HG03342 (cell line): Measurements from ENCODE around the gene RRM2.
A peak's percentile ranks its signal among the peaks of the same experiment; 100 is the strongest.

Experiments
- ATAC-seq: cut with Tn5 transposase; IDR thresholded peaks from one replicate; pipeline ENCODE4 v1.9.1; 2021; ENCODE audit warnings: mild to moderate bottlenecking, moderate library complexity; ENCODE audit not compliant: unreplicated experiment

Gene RRM2

DNA sequence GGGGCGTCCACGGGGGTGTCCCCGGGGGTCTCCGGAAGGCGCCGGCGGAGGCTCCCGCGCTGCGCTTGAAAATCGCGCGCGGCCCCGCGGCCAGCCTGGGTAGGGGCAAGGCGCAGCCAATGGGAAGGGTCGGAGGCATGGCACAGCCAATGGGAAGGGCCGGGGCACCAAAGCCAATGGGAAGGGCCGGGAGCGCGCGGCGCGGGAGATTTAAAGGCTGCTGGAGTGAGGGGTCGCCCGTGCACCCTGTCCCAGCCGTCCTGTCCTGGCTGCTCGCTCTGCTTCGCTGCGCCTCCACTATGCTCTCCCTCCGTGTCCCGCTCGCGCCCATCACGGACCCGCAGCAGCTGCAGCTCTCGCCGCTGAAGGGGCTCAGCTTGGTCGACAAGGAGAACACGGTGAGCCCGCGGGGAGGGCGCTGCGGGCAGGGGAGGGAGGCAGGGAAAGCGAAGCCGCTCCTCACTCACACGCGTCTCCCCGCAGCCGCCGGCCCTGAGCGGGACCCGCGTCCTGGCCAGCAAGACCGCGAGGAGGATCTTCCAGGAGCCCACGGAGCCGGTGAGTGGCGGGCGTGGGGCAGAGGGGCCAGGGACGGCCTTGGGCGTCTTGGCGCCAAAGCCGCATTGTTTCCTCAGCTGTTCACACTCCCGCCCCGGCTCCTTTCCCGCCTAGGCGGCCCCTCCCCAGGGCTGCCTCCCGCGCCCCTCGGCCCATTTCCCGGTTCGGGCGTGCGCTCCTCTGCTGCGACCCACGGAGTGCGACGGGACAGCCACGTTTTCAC is at the start of gene RRM2:
RRM2 (plus strand) TSS at position 240 of the 781 bp plus-strand sequence; CDS start at position 300, 60 bp downstream.
- ATAC-seq = peak; percentile 64

DNA sequence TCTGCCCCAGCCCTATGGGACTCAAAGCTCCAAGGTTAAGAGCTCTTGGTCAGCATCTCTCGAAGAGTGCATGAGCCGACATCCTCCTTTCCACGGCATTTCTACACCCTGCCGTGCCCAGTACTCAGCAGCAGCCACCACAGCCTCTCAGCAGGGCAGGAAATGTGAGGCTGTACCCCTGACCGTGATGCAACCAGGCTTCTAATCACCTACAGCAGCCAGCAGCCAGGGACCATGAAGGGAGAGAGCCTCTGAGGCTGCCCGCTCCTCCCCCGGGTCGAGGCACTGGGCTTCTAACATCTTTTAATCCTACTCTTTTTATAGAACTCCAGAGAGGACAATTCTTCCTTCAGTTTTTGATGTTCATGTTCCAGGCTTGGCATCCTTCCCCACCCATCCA is 48.8 kb upstream of the RRM2 start:
- no peak for ATAC-seq

DNA sequence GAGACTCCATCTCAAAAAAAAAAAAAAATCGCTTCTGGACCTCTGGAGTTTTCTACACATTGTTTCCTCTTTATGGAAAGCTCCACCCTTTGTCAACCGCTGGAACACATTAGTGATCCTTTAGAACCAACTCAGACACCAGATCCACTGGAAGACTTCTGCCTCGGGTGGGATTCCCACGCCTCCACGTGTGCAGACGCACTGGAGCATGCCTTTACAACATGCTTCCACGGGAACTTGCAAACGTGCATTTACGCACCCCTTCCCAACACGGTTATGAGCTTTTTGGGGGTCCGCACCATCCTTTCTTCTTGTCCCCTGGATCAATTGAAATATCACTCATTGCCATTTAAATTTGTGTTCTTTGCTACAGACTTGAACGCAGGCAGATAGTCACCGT is 47.4 kb upstream of the RRM2 start:
- ATAC-seq = no peak

DNA sequence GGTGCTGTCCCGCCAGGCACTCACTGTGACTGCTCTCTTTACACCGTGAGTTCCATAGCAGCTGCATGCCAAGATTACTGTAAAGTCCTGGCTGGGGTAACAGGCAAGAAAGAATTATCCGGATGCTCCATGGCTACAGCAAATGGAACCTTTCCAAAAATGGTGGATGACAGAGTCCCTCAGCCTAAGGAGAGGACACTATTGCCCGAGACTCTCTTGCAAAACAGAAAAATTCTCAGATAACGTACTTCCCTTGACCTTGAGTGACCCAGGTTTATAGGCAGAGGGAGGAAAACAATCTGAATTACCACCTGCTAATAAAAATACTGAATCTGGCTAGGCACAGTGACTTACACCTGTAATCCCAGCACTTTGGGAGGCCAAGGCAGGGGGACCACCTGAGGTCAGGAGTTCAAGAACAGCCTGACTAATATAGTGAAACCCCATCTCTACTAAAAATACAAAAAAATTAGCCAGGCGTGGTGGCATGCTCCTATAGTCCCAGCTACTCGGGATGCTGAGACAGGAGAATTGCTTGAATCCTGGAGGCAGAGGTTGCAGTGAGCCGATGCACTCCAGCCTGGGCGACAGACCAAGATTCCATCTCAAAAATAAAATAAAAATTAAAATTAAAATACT is 46.8 kb upstream of the RRM2 start:
- no peak for ATAC-seq

DNA sequence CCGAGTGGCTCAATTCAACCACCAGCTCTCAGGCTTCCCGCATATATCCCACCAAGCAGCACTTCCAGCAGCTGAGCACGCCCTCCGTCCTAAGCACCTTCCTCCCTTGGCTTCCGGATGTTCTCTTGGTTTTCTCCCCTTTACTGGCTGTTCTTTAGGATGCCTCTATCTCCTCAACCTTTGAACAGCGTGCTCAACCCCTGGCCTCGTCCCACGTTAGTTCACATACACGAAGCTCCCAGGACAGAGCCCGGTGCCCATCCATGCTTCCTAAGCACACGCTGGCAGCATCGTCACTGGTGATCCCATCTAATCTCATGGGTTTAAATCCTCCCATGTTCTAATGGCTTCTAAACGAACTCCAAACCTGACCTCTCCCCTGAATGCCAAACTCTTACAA is 46.0 kb upstream of the RRM2 start:
- no peak for ATAC-seq

DNA sequence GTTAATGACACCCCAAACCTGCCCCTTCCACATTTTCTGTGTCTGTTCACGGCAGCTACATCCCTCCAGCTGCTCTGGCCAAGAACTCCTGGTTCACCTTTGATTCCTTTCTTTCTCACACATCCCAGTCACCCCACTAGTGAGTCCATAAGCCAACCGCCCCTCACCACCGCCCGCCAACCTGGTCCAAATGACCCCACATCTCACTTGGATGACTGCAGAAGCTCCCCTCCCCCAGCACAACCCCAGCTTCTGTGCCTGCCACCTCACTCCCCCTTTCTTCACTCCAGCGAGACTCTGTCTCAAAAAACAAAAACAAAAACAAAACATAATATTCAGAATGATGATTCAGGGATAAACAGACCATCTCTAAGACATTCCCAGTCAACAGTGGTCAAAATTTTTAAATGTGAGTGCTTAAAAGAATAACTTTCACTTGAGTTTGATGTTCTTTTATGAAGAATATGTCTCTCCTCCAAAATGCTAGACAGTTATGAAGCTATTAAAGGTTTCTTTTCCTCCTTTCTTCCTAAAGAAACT is 45.5 kb upstream of the RRM2 start:
- ATAC-seq = no peak

DNA sequence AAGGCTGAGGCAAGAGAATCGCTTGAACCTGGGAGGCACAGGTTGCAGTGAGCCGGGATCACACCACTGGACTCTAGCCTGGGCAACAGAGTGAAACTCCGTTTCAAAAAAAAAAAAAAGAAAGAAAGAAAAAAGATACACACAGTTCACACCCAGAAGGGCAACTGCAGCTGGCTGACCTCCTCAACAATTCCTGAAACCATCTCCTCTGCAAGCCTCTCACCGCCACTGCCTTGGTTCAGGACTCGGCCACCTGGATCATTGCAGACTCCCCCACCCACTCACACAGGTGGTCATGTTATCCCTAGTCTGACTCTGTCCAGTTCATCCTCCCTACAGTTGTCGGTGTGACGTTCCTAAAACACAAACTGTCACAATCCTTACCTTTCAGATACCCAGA is 44.5 kb upstream of the RRM2 start:
- ATAC-seq = no peak

DNA sequence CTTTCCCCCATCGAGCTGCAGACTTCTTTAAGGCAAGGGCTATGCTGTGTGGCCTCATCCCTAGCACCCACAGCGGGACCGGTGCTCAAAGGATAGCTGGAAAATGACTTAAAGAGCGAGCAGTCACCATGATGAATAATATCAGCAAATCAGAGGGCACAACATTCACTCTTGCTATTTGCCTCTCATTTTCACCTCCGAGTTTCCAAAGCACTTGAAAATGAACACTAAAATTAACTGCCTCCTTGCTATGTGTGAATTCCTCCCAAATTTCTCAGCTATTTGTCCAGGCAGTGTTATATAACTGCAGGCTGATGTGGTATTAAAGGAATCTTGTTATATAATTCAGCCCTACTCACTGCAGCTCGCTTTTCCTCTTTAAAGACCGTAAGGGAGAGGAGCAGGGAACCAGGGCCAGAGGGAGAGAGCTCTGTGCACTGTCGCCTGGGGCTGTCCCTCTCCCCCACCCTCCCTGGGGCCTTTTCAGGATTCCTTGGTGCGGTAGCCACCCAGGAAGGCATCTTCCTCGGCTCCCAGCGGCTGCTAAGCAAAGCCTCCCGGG is 43.8 kb upstream of the RRM2 start:
- ATAC-seq = no peak

DNA sequence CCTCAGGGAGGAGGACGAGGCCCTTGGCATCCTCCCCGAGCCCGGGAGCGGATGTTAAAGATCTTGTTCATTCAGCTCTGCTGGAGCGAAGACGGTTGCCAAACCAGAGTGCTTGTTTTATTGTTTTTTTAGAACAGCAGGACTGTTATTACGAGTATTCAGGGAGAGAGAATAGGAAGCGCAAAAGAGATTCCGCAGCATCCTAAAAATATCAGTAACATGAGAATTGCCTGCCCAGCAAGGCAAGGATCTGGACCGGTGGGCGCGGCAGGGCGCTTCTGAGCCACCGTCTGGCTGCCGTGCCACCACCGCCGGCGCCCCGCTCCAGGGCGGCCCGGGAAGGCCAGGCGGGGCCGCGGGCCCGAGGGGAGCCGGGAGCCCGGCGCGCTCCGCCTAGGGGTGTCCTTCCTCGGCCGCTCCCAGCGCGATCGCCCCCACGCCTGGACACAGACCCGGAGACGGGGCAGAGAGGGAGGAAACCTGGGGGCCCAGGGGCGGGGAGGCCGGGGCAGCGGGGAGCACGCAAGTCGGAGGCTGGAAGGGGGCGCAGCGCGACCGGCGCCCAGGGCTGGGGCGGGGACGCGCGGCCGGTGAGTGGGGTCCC is 43.2 kb upstream of the RRM2 start:
- ATAC-seq = no peak

DNA sequence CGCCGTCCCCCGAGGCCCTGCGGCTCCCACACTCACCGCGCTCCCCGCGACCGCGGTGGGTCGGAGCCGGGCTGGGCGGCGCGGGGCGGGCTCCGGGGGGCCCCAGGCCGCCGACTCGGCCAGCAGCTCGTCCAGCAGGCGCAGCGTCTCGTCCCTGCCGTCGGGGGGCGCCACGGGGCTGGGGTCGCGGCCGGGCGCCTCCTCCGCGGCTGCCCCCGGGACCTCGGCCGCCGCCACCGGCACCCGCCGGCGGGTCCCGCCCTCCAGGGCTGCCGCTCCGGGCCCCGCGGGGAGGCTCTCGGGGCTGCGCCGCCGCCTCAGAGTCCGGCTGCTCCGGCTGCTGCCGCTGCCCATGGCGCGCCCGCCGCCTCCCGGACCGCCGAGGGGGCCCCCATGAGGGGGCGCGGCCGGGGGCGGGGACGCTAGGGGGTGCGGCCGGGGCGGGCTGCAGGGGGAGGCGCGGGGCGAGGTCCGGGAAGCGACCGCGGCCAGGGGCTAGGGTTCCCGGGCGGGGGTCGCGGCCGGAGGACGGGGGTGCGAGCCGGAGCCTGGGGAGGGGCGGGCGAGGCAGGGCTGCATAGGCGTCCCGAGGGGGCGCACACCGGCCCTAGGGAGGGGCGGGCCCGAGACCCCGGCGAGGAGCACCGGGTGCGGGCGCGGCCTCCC is 42.5 kb upstream of the RRM2 start, which contains the start of gene CYS1:
CYS1 (minus strand) TSS at position 542 of the 666 bp plus-strand sequence; CDS start at position 354, 188 bp downstream.
- no peak for ATAC-seq

DNA sequence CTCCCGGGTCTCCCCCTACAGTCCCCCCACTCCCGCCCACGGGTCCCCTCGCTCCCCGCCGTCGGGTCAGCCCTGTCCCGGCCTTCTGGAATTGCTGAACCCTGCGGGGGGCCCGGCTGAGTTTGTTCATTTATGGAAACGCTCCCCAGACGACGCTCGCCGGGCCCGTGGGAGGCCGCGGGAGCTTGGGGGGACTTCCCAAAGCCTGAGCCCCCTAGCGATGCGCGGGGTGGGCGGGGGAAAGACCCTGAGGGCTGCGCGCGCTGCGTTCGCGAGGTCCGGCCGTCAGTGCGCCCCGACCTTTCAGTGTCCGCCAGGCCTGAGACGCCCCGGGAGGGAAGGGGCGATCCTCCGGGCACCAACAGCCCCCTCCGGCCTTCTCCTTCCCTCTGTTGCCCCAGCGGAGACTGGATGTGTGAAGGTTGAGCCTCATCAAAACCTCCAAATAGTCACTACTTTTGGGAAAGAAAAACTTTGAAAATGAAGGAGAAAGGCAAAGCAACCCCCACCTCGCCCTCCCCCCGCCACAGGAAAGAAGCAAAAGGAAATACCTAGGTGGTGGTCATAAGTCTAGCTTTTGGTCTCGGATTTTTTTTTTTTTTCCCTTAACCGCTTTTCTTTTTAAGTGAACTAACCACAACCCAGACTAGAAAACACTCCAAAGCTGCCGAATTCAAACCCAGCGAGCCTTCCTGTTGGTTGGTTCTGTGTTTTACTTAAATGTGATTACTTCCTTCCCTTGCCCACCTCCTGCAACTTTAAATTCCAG is 41.8 kb upstream of the RRM2 start:
- ATAC-seq = no peak

DNA sequence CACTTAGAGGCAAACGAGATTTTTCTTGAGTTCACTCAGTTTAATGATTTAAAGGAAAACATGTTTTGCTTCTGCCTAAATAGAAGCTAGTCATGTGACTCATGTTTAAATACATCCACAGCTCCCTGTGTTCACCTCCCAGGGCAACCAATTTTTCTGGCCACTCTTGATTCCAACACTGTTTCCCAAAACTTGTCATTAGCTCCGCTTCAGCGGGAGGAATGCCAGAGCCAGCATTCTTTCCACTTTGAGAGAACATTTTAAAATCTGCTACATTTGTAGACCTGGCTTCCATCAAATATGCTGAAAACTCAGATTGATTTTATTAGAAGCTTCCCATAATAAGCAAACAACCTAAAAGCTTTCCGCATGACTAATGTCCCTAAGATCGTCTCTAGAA is 39.5 kb upstream of the RRM2 start:
- ATAC-seq = no peak

DNA sequence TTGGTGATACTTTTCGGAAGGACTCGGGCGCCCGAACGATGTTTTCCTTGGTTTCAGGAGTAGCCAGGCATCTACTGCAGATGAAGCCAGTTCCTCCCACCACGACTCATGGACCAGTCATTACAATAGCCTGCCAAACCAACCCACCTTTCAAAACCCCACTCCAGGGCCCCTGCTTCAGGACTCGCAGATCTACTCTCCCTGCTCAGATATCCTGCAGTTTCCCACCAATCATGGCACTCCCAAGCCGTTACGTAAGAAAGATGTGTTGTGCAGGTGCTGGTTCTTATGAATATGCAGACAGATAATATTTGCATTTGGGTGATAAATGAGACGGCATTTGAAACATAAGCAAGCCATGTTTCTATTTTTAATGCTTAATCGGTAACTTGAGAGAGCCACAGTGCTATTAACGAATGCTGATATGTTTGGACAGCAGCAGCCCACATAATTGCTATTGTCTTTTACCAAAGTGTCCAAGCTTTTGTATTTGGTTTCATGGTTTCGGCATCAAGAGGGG is 38.8 kb upstream of the RRM2 start:
- ATAC-seq = peak; percentile 33

DNA sequence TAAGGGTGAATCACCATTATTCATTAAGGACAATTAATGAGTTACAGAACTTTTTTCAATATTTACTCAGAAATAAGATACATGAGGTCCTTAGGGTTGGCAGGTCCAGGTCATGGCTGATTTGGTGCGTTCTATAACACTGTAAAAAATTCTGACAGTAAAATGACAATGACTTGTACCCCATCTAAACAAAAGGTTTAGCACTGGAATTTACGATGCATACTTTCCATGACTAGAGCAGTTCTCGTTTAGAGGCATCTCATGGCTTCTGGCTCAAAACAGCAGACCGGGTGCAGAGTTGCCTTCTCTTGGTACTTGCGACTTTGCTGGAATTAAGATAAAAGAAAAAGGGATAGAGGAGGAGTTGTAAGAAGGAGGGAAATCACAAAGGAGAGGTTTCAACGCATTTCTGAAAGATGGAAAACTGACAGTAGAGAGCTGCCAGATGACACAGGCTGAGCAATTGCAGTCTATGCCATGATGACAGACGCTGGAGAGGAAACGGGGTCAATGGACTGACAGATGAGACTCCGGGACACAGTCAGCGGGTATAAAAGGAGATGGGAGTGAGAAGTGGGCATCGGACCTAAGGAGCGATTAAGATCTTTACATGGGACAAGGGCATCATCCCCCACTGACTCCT is 38.2 kb upstream of the RRM2 start:
- no peak for ATAC-seq

DNA sequence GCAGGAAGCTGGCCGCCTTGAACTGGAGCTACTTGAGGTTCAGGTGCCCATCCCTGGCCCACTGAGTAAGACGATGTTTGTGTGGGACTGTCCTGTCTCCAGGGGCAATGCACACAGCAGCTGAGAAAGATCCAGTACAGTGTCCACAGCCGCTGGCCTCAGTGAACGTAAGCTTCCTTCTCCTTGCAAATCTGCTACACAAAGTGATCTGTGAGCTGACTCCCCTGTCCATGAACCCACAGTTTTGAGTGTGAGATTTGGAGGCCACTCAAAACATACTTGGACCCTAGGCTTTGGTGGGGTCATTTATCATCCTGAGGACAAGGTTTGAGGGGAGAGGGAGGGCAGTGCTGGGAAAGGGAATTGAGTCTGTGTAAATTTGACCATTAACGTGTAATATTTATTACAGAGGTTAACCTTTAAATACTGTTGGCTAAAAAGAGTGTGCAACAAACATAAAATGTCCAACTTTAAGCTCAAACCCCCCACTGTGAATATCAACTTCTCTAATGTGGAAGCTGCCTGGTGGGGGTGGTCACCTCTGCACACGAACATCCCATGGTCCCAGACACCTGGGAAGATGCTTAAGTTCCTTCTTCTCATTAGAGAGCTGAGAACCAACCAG is 37.4 kb upstream of the RRM2 start:
- ATAC-seq = no peak

DNA sequence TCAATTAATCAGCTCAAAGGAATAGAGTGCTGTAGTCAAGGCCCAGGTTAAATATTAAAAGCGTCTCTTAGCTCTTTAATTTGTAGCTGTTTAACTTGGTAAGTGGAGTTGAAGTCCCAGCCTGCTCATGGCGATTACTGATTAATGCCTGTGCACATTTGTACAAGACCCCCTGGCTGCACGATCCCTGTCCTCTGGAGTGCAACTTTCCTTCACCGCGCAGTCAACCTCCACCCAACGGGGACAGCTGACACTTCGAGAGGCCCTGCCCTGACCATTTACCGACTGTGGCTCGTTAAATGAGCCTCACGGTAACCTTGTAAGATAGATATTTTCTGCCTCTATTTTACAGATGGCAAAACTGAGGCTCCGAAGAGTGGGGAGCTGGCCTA is 36.9 kb upstream of the RRM2 start:
- no peak for ATAC-seq

DNA sequence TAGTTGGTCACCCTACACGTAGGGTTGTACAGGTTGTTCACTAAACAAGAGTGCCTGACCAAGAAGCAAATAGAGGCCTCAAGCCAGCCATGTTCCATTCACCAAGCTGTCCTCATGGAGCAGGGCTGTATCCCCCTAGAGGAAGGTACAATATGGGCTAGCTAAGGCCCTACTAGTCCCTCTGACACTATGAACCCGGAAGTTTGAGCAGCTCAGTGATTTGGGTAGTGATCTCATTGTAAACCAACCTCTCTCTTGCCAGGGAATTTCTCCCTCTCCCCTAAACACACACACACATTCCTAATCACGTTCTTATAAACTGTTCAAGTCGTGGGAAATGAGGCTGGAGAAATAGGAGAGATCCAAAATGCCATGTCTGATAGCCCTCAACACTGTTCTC is 35.6 kb upstream of the RRM2 start:
- ATAC-seq = no peak

DNA sequence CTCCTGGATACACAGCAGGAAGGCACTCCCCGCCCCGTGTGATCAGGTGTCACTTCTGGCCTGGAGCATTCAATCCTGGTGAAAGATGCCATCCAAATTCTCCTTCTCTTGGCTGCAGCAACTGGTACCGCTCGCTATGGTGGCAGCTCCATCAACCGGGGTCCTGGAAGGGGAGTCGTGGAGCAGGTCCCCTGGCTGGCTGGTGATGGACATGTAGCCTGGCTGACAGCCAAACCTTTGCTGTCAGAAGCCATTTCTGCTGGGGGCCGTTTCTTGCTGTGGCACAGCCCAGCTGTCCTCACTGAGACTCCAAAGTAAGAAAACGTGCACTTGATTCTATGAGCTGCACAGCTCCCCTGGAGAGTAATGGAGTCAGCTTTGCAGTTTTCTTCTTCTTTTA is 35.2 kb upstream of the RRM2 start:
- ATAC-seq = no peak

DNA sequence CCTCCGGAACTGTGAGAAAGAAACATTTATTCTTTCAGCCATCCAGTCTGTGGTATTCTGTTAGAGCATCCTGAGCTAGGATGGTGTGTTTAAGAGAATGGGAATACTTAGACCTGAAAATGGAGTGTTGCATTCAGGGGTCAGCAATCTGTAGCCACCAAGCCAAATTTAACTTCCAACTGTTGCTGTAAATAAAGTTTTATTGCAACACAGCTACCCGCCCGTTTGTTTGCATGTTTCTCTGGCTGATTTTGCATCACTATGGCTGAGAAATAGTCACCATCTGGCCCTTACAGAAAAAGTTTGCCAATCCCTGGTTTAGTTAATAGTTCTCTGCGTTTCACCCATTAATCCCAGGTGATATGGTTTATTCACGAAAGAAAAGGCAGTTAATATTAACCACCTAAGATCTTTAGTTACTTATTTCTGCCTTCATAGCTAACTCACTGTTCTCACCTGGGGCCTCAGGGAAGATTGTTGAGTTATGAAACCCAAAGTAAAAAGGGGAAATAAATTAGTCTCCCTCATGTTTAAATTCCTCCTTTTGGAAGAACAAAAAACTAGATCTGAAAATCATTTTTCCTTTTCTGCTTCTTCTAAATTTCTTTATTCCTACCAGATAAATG is 32.9 kb upstream of the RRM2 start:
- peak; percentile 40 for ATAC-seq
